ENCODE measurements around the gene RIMBP3C.
"Not testable (repeated sequence)": the region's sequence is repeated elsewhere in the genome, so short reads cannot be mapped to it uniquely, and the experiment has no call there.

Gene RIMBP3C

GRCh38 chr22:21585389-21585788 lies 34.1 kb upstream of the RIMBP3C start:
- peaks cover 11% of the 10 kb centered on the region for H3K36me3 ChIP-seq (replicated peaks)
- no peak for DNase-seq
- H3K4me3 ChIP-seq (ENCODE audit: low read depth, low read length): no peak overlapping the region
- H3K27ac ChIP-seq: no peak overlapping the region
- no peaks in the 10 kb centered on the region for H3K27me3 ChIP-seq (replicated peaks)
- in situ Hi-C loops (cut with HindIII; ENCODE audit: low pct_ligation_motif_present, low sequenced_read_pairs): no loop called here
- no peak for TF ChIP-seq CTCF (IDR thresholded peaks at IDR 0.05; ENCODE audit: low read depth, low read length, missing control alignments)

DNA sequence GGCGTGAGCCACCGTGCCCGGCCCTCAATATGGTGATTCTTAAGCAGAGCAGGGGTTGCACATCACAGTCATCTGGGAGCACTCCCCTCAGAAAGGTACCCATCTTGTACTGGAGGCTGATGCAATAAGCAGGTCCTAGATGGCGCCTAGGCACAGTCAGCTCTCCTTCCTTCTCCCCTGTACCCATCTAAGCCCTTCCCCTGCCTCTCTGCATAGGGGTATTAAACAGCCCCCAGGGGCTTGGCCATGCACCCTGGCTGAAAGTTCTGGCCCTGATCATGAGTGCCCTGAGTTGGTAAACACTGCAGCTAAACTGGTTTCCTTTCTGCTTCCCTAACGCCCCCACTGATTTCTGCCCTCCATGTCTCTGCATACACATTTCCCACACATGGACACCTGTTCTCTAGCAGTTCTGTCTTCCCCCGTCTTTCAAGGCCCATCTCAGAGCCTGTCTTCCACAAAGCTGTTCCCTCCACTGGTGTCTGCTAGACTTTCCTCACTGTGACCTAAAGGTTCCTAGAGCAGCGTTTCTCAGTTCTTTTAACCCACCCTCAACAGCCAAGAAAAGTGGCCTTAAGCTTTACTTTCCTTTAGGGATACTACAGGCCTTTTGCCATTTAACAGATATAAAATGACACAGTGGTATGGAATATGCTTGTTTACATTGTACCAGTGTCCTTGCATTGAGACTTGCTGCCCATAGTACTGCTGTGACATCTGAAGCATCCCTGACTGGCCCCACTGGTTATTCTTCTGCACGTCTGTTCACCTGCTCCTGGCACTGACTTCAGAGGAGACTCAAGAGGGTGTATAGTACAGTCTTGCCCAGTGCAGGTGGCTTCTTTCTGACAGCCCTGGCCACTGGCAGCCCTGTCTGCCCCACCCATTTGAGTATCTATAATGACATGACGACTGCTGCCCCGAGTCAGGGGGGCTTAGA lies 31.8 kb upstream of the RIMBP3C start:
- in situ Hi-C loops (cut with HindIII; ENCODE audit: low pct_ligation_motif_present, low sequenced_read_pairs): no loop called here
- no peaks in the 10 kb centered on the region for H3K27me3 ChIP-seq (replicated peaks)
- no peak overlapping the region for H3K27ac ChIP-seq
- no peak for TF ChIP-seq CTCF (IDR thresholded peaks at IDR 0.05; ENCODE audit: low read depth, low read length, missing control alignments)
- H3K36me3 ChIP-seq (replicated peaks): peaks cover 19% of the 10 kb centered on the region
- no peak overlapping the region for H3K4me3 ChIP-seq (ENCODE audit: low read depth, low read length)
- DNase-seq: no peak

- DNase-seq; H3K4me3 ChIP-seq (ENCODE audit: low read depth, low read length); H3K27ac ChIP-seq; in situ Hi-C loops (cut with HindIII; ENCODE audit: low pct_ligation_motif_present, low sequenced_read_pairs); H3K27me3 ChIP-seq (replicated peaks): not testable (repeated sequence)
- H3K36me3 ChIP-seq (replicated peaks): peaks cover 15% of the 10 kb centered on the region
Observed at GRCh38 chr22:21581009-21581713, 29.9 kb upstream of the RIMBP3C start.

DNA sequence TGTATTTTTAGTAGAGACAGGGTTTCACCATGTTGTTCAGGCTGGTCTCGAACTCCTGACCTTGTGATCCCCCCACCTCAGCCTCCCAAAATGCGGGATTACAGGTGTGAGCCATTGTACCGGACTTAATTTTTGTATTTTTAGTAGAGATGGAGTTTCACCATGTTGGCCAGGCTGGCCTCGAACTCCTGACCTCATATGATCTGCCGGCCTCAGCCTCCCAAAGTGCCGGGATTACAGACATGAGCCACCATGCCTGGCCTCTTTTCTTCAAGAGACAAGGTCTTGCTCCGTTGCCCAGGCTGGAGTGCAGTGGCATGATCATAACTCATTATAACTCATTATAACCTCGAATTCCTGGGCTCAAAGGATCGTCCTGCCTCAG lies 29.4 kb upstream of the RIMBP3C start:
- in situ Hi-C loops (cut with HindIII; ENCODE audit: low pct_ligation_motif_present, low sequenced_read_pairs); H3K27ac ChIP-seq; DNase-seq; H3K4me3 ChIP-seq (ENCODE audit: low read depth, low read length); H3K27me3 ChIP-seq (replicated peaks): not testable (repeated sequence)
- H3K36me3 ChIP-seq (replicated peaks): peaks cover 15% of the 10 kb centered on the region

- H3K36me3 ChIP-seq (replicated peaks): peaks cover 12% of the 10 kb centered on the region
- TF ChIP-seq CTCF (IDR thresholded peaks at IDR 0.05; ENCODE audit: low read depth, low read length, missing control alignments): no peak
- no peak overlapping the region for H3K27ac ChIP-seq
- no peak for DNase-seq
- no peak overlapping the region for H3K4me3 ChIP-seq (ENCODE audit: low read depth, low read length)
- no peaks in the 10 kb centered on the region for H3K27me3 ChIP-seq (replicated peaks)
- in situ Hi-C loops (cut with HindIII; ENCODE audit: low pct_ligation_motif_present, low sequenced_read_pairs): no loop called here
Observed at GRCh38 chr22:21579474-21579851, 28.2 kb upstream of the RIMBP3C start.

DNA sequence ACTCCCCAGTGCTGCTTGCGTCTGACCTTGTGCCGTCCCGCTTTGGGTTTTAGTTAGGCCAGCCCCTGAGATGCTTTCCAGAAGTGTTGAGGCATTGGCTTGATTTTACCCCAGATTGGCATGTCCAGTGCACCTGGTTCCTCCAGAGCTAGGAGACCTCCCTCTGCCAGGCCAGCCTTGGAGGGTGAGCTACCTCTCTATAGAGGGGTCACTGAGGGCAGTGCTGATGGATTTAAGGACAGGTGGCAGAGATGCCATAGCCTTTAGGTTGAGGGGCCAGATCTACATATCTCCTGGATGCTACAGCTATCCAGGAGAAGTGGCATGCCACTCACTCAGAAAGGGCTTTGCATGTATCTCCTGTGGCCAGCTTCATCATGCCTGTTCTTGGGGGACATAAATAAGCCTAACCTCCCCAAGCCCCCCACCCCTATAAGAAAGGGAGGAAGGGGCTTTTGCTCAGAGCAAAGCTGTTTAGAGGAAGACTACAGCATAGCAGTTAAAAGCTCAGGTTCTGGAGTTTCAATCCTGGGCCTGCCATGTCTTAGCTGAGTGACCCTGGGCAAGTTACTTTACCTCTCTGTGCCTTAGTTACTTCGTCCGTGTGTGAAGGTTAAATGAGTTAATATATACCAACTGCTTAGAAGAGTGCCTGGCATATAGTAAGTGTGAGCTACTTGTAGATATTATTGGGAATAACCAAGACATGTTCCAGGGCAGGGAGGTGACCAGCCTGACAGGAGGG lies 22.7 kb upstream of the RIMBP3C start:
- no peak overlapping the region for H3K27ac ChIP-seq
- TF ChIP-seq CTCF (IDR thresholded peaks at IDR 0.05; ENCODE audit: low read depth, low read length, missing control alignments): no peak
- H3K36me3 ChIP-seq (replicated peaks): peaks cover 17% of the 10 kb centered on the region
- in situ Hi-C loops (cut with HindIII; ENCODE audit: low pct_ligation_motif_present, low sequenced_read_pairs): no loop called here
- H3K4me3 ChIP-seq (ENCODE audit: low read depth, low read length): no peak overlapping the region
- H3K27me3 ChIP-seq (replicated peaks): no peaks in the 10 kb centered on the region
- DNase-seq: no peak

Measured in brain microvascular endothelial cell (primary cell).